PFSK-1 (cell line): ENCODE measurements around the gene NEB.

Experiments used
- POLR2AphosphoS5 ChIP-seq: IDR thresholded peaks from 2 replicates; pipeline ENCODE4 v1.6.1; 2012; ENCODE audit warnings: low read depth, mild to moderate bottlenecking, control low read depth, low read length, moderate library complexity
- SIN3A ChIP-seq: IDR thresholded peaks from 2 replicates; pipeline ENCODE4 v1.6.1; 2012; ENCODE audit warnings: mild to moderate bottlenecking, low read length, moderate library complexity, borderline replicate concordance; ENCODE audit not compliant: insufficient read depth
- TF ChIP-seq, protein P1 (sequence below), 2 experiments: IDR thresholded peaks; 2 replicates each; pipeline versions ENCODE4 v1.6.1 to v1.8.0; 2011 to 2012; ENCODE audit warnings: low read depth in 2 of 2, low read length in 2 of 2, control low read depth in 1 of 2, inconsistent platforms in 1 of 2, mild to moderate bottlenecking in 1 of 2, moderate library complexity in 1 of 2; ENCODE audit not compliant: insufficient read depth in 1 of 2

DNA sequence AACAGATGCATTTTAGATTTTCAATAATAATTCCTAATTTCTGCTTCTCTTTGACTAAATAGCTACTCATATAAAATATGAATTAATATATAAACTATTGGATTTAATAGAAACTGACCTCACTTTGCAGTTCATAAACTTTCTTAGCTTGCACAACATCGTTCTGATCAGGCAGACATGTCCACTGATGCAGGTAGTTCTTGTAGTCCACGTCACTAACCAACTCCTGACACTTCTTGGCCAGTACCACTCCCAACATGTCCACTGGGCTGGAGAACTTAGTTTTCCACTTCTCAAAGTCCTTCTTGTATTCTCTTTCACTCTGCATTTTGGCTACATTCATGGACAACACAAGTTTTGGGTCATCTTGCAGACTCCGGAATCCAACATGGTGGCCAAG lies 83.8 kb downstream of the NEB start:
- TF ChIP-seq POLR2AphosphoS5 (no peak), SIN3A (no peak)
- TF ChIP-seq, protein P1, sequence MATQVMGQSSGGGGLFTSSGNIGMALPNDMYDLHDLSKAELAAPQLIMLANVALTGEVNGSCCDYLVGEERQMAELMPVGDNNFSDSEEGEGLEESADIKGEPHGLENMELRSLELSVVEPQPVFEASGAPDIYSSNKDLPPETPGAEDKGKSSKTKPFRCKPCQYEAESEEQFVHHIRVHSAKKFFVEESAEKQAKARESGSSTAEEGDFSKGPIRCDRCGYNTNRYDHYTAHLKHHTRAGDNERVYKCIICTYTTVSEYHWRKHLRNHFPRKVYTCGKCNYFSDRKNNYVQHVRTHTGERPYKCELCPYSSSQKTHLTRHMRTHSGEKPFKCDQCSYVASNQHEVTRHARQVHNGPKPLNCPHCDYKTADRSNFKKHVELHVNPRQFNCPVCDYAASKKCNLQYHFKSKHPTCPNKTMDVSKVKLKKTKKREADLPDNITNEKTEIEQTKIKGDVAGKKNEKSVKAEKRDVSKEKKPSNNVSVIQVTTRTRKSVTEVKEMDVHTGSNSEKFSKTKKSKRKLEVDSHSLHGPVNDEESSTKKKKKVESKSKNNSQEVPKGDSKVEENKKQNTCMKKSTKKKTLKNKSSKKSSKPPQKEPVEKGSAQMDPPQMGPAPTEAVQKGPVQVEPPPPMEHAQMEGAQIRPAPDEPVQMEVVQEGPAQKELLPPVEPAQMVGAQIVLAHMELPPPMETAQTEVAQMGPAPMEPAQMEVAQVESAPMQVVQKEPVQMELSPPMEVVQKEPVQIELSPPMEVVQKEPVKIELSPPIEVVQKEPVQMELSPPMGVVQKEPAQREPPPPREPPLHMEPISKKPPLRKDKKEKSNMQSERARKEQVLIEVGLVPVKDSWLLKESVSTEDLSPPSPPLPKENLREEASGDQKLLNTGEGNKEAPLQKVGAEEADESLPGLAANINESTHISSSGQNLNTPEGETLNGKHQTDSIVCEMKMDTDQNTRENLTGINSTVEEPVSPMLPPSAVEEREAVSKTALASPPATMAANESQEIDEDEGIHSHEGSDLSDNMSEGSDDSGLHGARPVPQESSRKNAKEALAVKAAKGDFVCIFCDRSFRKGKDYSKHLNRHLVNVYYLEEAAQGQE (IDR thresholded peaks at IDR 0.05; ENCODE audit: insufficient read depth in 1 of 2, low read depth in 2 of 2, low read length in 2 of 2) = no peak
